Stimulated activated naive CD8-positive, alpha-beta T cell treated with anti-CD3 and anti-CD28 coated beads, Interleukin-15, amount 100 ng/mL, for 72 hours (primary cell): ENCODE data around the gene LGALS3BP.
A peak's percentile ranks its signal among the peaks of the same experiment; 100 is the strongest.
"Not testable (repeated sequence)": the region's sequence is repeated elsewhere in the genome, so short reads cannot be mapped to it uniquely, and the experiment has no call there.

Experiments used
- ATAC-seq: fragments of 150-1000 bp; cut with Tn5 transposase; 2 replicates; pipeline ENCODE4 v1.10.0; 2021; ENCODE audit warnings: mild to moderate bottlenecking, moderate library complexity
- DNase-seq, 2 donors: peaks; one replicate each; pipeline ENCODE4 v3.0.0; 2021 to 2022
- H3K27ac Mint-ChIP-seq, 2 donors: one replicate each; pipeline ENCODE4 v1.8.0; 2022; ENCODE audit warnings: mild to moderate bottlenecking in 2 of 2, mixed read lengths in 2 of 2, moderate library complexity in 2 of 2
- H3K27me3 Mint-ChIP-seq: one replicate; pipeline ENCODE4 v1.8.0; 2022; ENCODE audit warnings: mixed read lengths
- H3K4me1 Mint-ChIP-seq: one replicate; pipeline ENCODE4 v1.8.0; 2022; ENCODE audit warnings: mild to moderate bottlenecking, mixed read lengths
- H3K4me3 Mint-ChIP-seq, 2 donors: one replicate each; pipeline ENCODE4 v1.8.0; 2022; ENCODE audit warnings: mild to moderate bottlenecking in 2 of 2, mixed read lengths in 2 of 2, moderate library complexity in 1 of 2
- H3K9me3 Mint-ChIP-seq, 2 donors: one replicate each; pipeline ENCODE4 v1.8.0; 2022; ENCODE audit warnings: mixed read lengths in 2 of 2

The LGALS3BP gene, protein sequence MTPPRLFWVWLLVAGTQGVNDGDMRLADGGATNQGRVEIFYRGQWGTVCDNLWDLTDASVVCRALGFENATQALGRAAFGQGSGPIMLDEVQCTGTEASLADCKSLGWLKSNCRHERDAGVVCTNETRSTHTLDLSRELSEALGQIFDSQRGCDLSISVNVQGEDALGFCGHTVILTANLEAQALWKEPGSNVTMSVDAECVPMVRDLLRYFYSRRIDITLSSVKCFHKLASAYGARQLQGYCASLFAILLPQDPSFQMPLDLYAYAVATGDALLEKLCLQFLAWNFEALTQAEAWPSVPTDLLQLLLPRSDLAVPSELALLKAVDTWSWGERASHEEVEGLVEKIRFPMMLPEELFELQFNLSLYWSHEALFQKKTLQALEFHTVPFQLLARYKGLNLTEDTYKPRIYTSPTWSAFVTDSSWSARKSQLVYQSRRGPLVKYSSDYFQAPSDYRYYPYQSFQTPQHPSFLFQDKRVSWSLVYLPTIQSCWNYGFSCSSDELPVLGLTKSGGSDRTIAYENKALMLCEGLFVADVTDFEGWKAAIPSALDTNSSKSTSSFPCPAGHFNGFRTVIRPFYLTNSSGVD

GRCh38 chr17:78979780-78980623 lies at the start of gene LGALS3BP:
Gene LGALS3BP (minus strand): TSS chr17:78979923. CDS start chr17:78977191, 2,732 bp downstream.
- Mint-ChIP-seq H3K4me3 (peak within 1 kb of the TSS; percentile 75 to 85), H3K9me3 (no peaks in the 10 kb centered on the region), H3K27me3 (no peaks in the 10 kb centered on the region), H3K4me1 (peaks cover 46% of the 10 kb centered on the region), H3K27ac (peak within 1 kb of the TSS; percentile 92 to 98)
- DNase-seq: peak; percentile 33 to 42
- ATAC-seq: peak; percentile 82

- Mint-ChIP-seq H3K4me3 (no peak overlapping the region), H3K9me3 (no peaks in the 10 kb centered on the region), H3K27me3 (peaks cover 67% of the 10 kb centered on the region), H3K4me1 (peaks cover 17% of the 10 kb centered on the region), H3K27ac (no peak overlapping the region)
- ATAC-seq: no peak
- no peak for DNase-seq
Measured at GRCh38 chr17:79028496-79029326, 49.0 kb upstream of the LGALS3BP start.

DNA sequence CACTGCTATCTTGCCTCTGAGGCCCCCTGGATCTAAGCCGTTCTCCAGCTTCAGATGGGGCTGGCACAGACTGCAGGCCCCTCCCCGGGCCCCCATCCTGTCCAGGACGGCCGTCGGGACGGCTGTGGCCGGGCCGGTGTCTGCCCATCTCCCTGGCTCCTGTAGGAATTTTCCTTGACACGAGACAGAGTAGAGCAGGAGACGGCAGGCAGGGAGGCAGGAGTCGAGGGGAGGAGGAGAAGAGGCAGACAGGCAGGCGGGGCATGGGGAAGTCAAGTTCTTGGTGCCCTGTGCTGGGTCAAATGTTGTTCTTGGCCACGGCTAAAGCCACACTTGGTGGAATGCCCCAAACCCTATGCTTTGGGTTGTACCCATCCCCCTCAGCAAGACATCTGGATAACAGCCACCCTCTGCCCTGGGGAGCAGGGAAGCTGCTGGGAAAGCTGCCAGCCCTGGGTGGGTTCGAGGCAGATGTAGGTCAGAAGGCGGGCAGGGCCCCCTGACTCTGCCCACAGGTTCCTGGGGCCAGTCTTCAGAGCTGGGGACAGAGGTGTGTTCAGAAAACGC lies 48.3 kb upstream of the LGALS3BP start:
- no peak for DNase-seq
- Mint-ChIP-seq H3K27ac (no peak overlapping the region), H3K9me3 (no peaks in the 10 kb centered on the region), H3K4me3 (no peak overlapping the region), H3K27me3 (peaks cover 74% of the 10 kb centered on the region), H3K4me1 (peaks cover 20% of the 10 kb centered on the region)
- ATAC-seq: no peak

DNA sequence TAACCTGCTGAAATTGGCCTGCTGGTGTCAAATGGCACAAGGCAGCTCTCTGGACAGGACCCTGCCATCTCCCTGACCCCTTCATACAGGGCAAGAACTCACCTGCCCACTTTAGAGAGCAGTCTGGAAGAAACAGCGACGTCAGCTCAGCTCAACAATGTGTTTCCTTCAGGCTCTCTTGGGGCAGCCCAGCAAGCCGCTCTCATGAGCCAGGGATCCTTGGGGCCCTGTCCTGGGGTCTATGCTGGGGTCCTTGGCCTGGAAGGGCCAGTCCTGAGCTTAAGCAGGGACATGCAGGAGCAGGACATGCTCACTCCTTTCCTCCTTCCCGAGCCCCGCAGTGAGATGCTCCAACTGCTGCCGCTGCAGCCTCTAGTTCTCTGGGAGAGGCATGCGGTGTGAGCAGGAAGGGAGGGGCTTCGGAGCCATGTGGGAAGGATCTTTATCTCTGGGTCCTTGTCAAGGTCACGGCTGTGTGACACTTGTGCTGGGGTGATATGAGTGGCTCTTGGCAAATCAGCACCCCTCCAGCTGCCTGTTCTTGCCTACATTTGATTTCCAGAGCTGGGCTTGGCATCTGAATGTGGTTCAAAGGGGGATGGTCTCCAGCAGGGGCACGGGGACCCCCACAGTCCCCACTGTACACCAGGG lies 47.7 kb upstream of the LGALS3BP start:
- H3K27ac Mint-ChIP-seq: no peak overlapping the region
- no peak overlapping the region for H3K4me3 Mint-ChIP-seq
- no peaks in the 10 kb centered on the region for H3K9me3 Mint-ChIP-seq
- DNase-seq (no peak), ATAC-seq (no peak)
- peaks cover 77% of the 10 kb centered on the region for H3K27me3 Mint-ChIP-seq
- peaks cover 20% of the 10 kb centered on the region for H3K4me1 Mint-ChIP-seq

DNA sequence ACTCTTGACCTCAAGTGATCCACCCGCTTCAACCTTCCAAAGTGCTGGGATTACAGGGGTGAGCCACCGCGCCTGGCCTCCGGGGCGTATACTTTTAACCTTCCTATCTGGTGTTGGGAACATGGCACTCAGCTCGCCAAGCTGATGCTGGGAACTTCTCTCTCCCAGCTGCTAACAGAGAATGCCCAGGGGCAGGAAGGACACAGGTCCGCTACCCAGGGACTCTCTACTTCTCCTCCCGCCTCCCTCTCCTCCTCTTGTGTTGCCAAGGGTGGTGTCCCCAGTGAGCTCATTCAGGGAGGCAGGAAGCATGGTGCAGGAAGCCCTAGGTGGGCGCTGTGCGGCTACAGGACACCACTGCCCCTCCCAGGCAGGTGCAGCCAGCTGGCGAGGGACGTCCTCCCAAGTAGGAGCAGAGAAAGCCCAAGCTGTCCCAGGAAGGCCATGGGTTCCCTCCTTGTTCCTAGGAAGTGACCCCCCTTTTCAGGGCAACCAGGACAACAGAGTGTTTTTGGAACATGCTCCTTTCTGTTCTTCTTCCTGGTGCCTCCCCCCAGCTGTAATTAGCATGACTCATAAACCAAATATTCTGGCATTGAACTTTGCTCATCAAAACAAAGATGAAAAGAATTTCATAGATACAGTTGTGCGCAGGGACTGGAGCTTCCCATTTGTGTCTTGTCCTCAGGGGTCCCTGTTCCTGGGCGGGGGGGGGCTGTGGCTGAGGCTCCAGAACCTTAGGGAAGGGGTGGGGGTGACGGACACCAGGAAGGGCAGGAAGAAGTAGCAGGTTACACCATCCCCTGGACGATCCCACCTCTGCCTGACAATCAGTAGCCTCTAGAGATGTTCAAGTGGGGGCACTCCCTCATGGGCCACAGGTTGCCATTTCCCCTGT lies 46.9 kb upstream of the LGALS3BP start:
- ATAC-seq: no peak
- peaks cover 20% of the 10 kb centered on the region for H3K4me1 Mint-ChIP-seq
- no peak overlapping the region for H3K4me3 Mint-ChIP-seq
- no peak for DNase-seq
- H3K27ac Mint-ChIP-seq: no peak overlapping the region
- H3K27me3 Mint-ChIP-seq: peaks cover 75% of the 10 kb centered on the region
- no peaks in the 10 kb centered on the region for H3K9me3 Mint-ChIP-seq

DNA sequence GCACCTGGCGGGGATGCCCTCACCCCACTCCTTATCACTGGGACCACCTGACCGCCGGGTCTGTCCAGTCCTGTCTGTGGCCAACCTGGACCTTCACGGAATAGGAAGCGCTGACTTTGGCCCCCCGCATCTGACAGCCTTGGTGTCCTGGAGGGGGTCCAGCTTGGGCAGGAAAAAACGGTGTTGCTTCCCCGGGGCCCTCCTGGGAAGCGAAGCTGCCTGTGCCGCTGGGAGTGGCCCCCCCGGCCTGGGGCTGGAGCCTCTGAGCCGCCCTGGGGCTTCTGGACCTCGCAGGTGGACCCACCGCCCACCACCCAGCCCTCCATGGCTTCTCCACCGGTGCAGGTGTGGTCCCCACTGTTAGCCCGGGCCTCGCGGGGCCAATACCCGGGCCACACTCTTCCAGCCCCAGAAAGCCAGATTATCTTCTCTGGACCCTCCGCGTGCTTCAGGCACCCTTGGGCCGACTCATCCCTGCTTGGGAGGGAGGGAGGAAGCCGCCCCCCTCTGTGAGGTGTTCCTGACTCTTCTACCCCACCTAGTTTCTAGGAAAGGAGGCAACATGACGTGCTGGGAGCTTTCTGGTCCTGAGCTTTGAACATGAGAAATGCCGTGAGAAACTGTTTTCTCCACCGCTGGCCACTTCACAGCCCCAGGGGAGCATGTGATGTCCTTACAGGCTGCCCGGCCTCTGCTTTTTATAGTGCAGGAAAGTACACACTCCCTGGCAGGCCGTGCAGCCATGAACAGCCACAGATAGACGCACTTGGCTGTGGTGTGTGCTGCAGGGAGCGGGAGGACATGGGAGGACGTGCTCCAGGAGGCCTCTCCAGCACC lies 45.4 kb upstream of the LGALS3BP start:
- Mint-ChIP-seq H3K27ac (no peak overlapping the region), H3K27me3 (peaks cover 79% of the 10 kb centered on the region), H3K4me1 (peaks cover 20% of the 10 kb centered on the region), H3K4me3 (peak overlapping the region; percentile 86 to 92), H3K9me3 (no peaks in the 10 kb centered on the region)
- ATAC-seq: peak; percentile 5
- DNase-seq: no peak

- H3K4me1 Mint-ChIP-seq: peaks cover 20% of the 10 kb centered on the region
- peak within 1 kb of the TSS; percentile 88 to 89 for H3K27ac Mint-ChIP-seq
- H3K9me3 Mint-ChIP-seq: no peaks in the 10 kb centered on the region
- ATAC-seq (peak; percentile 86), DNase-seq (peak; percentile 42 to 50)
- H3K27me3 Mint-ChIP-seq: peaks cover 77% of the 10 kb centered on the region
- peak within 1 kb of the TSS; percentile 86 to 92 for H3K4me3 Mint-ChIP-seq
Measured at GRCh38 chr17:79023886-79024771, 44.4 kb upstream of the LGALS3BP start, which contains the start of gene C1QTNF1. Gene C1QTNF1 (plus strand): TSS chr17:79024169. CDS start chr17:79043969, 19,800 bp downstream.

DNA sequence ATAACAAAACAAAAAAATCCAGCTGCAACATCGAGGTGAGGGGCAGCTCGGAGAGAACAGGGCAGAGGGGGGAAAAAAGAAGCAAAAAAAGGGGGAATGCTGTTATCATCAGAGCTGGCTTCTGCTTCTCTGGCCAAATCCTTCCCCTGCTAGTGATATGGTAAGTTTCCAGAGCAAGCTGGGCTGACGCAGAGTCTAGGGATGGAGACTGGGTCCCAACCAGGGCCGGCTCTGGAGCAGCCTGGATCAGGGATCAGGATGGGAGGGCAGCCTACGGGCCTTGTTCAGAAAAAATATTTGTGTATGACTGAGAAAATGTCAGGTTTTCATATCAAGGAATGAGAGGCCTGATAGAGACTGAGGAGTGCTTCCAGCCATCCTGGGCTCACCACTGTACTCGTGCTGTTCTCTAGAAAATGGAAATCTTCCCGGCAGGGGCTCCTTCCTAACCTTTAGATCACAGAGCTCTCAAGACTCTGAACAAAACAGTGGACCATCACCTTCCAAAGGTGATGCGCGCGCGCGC lies 43.5 kb upstream of the LGALS3BP start:
- peak overlapping the region; percentile 51 to 92 for H3K4me3 Mint-ChIP-seq
- DNase-seq (no peak), ATAC-seq (no peak)
- peaks cover 68% of the 10 kb centered on the region for H3K27me3 Mint-ChIP-seq
- peaks cover 20% of the 10 kb centered on the region for H3K4me1 Mint-ChIP-seq
- H3K9me3 Mint-ChIP-seq: no peaks in the 10 kb centered on the region
- no peak overlapping the region for H3K27ac Mint-ChIP-seq

- Mint-ChIP-seq H3K4me3 (no peak overlapping the region), H3K27ac (no peak overlapping the region), H3K27me3 (peaks cover 61% of the 10 kb centered on the region), H3K9me3 (no peaks in the 10 kb centered on the region), H3K4me1 (peaks cover 20% of the 10 kb centered on the region)
- DNase-seq: no peak
- ATAC-seq: no peak
Measured at GRCh38 chr17:79022507-79022991, 42.8 kb upstream of the LGALS3BP start.

GRCh38 chr17:79021929-79022328 lies 42.2 kb upstream of the LGALS3BP start:
- H3K27me3 Mint-ChIP-seq: peaks cover 55% of the 10 kb centered on the region

GRCh38 chr17:79020631-79021301 lies 41.0 kb upstream of the LGALS3BP start:
- Mint-ChIP-seq H3K4me3 (no peak overlapping the region), H3K27ac (no peak overlapping the region), H3K4me1 (peaks cover 20% of the 10 kb centered on the region), H3K9me3 (no peaks in the 10 kb centered on the region), H3K27me3 (peaks cover 46% of the 10 kb centered on the region)
- DNase-seq (no peak), ATAC-seq (no peak)

More at GRCh38 chr17:79021929-79022328, 42.2 kb upstream of the LGALS3BP start:
- not testable (repeated sequence) for DNase-seq, H3K27ac Mint-ChIP-seq, H3K9me3 Mint-ChIP-seq, H3K4me3 Mint-ChIP-seq, ATAC-seq
- H3K4me1 Mint-ChIP-seq: peaks cover 20% of the 10 kb centered on the region
